Coronary artery (tissue), 2 donors: ENCODE measurements around the gene TRPV3.

Source experiments
- DNase-seq: peaks from one replicate; pipeline ENCODE4 v3.0.0-alpha.2; 2017; ENCODE audit warnings: low spot score
- H3K27ac ChIP-seq, 2 donors: fragments of 200-600 bp; sonication (generic); one replicate each; pipeline ENCODE4 v1.5.1; 2016 to 2019
- H3K4me3 ChIP-seq: fragments of 200-600 bp; sonication (generic); 2 replicates; pipeline ENCODE4 v1.5.1; 2016; ENCODE audit warnings: mild to moderate bottlenecking, moderate library complexity
- CTCF ChIP-seq: fragments of 200-600 bp; sonication (generic); IDR thresholded peaks from one replicate; pipeline ENCODE4 v1.5.1; 2019; ENCODE audit warnings: antibody characterized with exemption

The TRPV3 gene

GRCh38 chr17:3557768-3558583 lies at the start of gene TRPV3:
TSS of gene TRPV3 (minus strand) at chr17:3557812. CDS start at chr17:3554850, 2,962 bp downstream.
- Histone ChIP-seq H3K4me3 (no peak within 1 kb of the TSS), H3K27ac (no peak within 1 kb of the TSS)
- no peak for DNase-seq
- no peak for TF ChIP-seq CTCF

GRCh38 chr17:3603870-3604259 lies 46.3 kb upstream of the TRPV3 start:
- Histone ChIP-seq H3K27ac (no peak overlapping the region), H3K4me3 (no peak overlapping the region)
- TF ChIP-seq CTCF, result no peak
- no peak for DNase-seq

GRCh38 chr17:3603119-3603869 lies 45.7 kb upstream of the TRPV3 start:
- Histone ChIP-seq H3K27ac (no peak overlapping the region), H3K4me3 (no peak overlapping the region)
- no peak for TF ChIP-seq CTCF
- no peak for DNase-seq

GRCh38 chr17:3602499-3602898 lies 44.9 kb upstream of the TRPV3 start:
- no peak for DNase-seq
- H3K4me3 ChIP-seq, result no peak overlapping the region
- no peak overlapping the region for H3K27ac ChIP-seq
- TF ChIP-seq CTCF, result no peak

- TF ChIP-seq CTCF, result no peak
- Histone ChIP-seq H3K4me3 (no peak overlapping the region), H3K27ac (no peak overlapping the region)
- DNase-seq, result no peak
Measured at GRCh38 chr17:3600529-3601205, 43.1 kb upstream of the TRPV3 start.

GRCh38 chr17:3598078-3598477 lies 40.5 kb upstream of the TRPV3 start:
- no peak for TF ChIP-seq CTCF
- no peak for DNase-seq
- no peak overlapping the region for H3K27ac ChIP-seq
- H3K4me3 ChIP-seq, result no peak overlapping the region
